ENCODE data around the gene OXER1.

DNA sequence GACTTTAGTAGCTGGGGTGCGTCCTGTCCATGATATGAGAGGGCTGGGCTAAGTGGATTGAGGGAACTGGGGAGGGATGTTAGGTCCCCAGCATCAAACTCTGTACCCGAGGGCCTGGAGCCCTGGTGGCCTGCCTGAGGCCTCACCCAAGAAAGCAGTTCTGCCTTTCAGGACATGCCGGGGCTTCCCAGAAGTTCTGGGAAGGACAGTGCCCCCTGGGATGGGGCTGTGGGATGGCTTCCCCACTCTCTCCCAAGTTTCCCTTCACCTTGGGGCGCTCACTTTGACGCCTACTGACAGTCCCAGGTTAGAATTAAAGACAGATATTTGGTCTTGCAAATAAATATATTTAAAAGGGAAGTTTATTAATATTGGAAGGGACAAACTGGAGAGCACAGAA is 1.8 kb downstream of the OXER1 start:
- TF ChIP-seq, protein P1, sequence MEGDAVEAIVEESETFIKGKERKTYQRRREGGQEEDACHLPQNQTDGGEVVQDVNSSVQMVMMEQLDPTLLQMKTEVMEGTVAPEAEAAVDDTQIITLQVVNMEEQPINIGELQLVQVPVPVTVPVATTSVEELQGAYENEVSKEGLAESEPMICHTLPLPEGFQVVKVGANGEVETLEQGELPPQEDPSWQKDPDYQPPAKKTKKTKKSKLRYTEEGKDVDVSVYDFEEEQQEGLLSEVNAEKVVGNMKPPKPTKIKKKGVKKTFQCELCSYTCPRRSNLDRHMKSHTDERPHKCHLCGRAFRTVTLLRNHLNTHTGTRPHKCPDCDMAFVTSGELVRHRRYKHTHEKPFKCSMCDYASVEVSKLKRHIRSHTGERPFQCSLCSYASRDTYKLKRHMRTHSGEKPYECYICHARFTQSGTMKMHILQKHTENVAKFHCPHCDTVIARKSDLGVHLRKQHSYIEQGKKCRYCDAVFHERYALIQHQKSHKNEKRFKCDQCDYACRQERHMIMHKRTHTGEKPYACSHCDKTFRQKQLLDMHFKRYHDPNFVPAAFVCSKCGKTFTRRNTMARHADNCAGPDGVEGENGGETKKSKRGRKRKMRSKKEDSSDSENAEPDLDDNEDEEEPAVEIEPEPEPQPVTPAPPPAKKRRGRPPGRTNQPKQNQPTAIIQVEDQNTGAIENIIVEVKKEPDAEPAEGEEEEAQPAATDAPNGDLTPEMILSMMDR (IDR thresholded peaks at IDR 0.05): no peak
- TF ChIP-seq EZH2 (IDR thresholded peaks at IDR 0.05): no peak
